MM.1S (cell line): ENCODE data around the gene SERPINA4.

Experiments
- DNase-seq: peaks from one replicate; pipeline ENCODE4 v3.0.0-alpha.2; 2015
- H2AFZ ChIP-seq: fragments of 300-600 bp; sonication (generic); 2 replicates; pipeline ENCODE4 v1.6.0; 2016; ENCODE audit warnings: antibody characterized with exemption, low read length
- H3F3A ChIP-seq: fragments of 300-600 bp; sonication (generic); 2 replicates; pipeline ENCODE4 v1.6.1; 2016; ENCODE audit warnings: mild to moderate bottlenecking, antibody characterized with exemption, low read length, moderate library complexity, mixed read lengths; ENCODE audit not compliant: insufficient read depth
- H3K27ac ChIP-seq: fragments of 300-600 bp; sonication (generic); 2 replicates; pipeline ENCODE4 v1.5.1; 2016; ENCODE audit warnings: mild to moderate bottlenecking, low read length
- H3K27me3 ChIP-seq: fragments of 300-600 bp; sonication (generic); replicated peaks from 2 replicates; pipeline ENCODE4 v1.6.0; 2016; ENCODE audit warnings: low read length; ENCODE audit not compliant: insufficient read depth
- H3K36me3 ChIP-seq: fragments of 300-600 bp; sonication (generic); replicated peaks from 2 replicates; pipeline ENCODE4 v1.6.1; 2016; ENCODE audit warnings: mild to moderate bottlenecking, low read length, mixed read lengths; ENCODE audit not compliant: insufficient read depth
- H3K4me1 ChIP-seq: fragments of 300-600 bp; sonication (generic); 2 replicates; pipeline ENCODE4 v1.6.1; 2016; ENCODE audit warnings: low read length, mixed read lengths
- H3K4me2 ChIP-seq: fragments of 300-600 bp; sonication (generic); 2 replicates; pipeline ENCODE4 v1.6.0; 2016; ENCODE audit warnings: low read depth, low read length
- H3K4me3 ChIP-seq: fragments of 300-600 bp; sonication (generic); 2 replicates; pipeline ENCODE4 v1.5.1; 2016; ENCODE audit warnings: low read length, mixed read lengths
- H3K79me2 ChIP-seq: fragments of 300-600 bp; sonication (generic); 2 replicates; pipeline ENCODE4 v1.6.1; 2016; ENCODE audit warnings: mixed run types, low read length, mixed read lengths
- H3K9ac ChIP-seq: fragments of 300-600 bp; sonication (generic); 2 replicates; pipeline ENCODE4 v1.6.1; 2016; ENCODE audit warnings: low read length, mixed read lengths
- H3K9me2 ChIP-seq: fragments of 300-600 bp; sonication (generic); replicated peaks from 2 replicates; pipeline ENCODE4 v1.6.1; 2016; ENCODE audit warnings: mild to moderate bottlenecking, low read length, mixed read lengths; ENCODE audit not compliant: insufficient read depth
- H3K9me3 ChIP-seq: fragments of 300-600 bp; sonication (generic); replicated peaks from 2 replicates; pipeline ENCODE4 v1.6.1; 2016; ENCODE audit warnings: mild to moderate bottlenecking, low read length, mixed read lengths; ENCODE audit not compliant: insufficient read depth
- H4K20me1 ChIP-seq: fragments of 300-600 bp; sonication (generic); 2 replicates; pipeline ENCODE4 v1.6.1; 2016; ENCODE audit warnings: mild to moderate bottlenecking, low read length, moderate library complexity, mixed read lengths; ENCODE audit not compliant: insufficient read depth
- EZH2 ChIP-seq: fragments of 300-600 bp; sonication (generic); optimal IDR thresholded peaks from 2 replicates; pipeline ENCODE3; 2017; ENCODE audit warnings: low read depth, mild to moderate bottlenecking, antibody characterized with exemption, low read length, mixed read lengths
- EZH2phosphoT487 ChIP-seq: fragments of 300-600 bp; sonication (generic); IDR thresholded peaks from 2 replicates; pipeline ENCODE4 v1.6.1; 2018; ENCODE audit warnings: antibody characterized with exemption, low read length
- TF ChIP-seq, protein P1 (sequence below): fragments of 300-600 bp; sonication (generic); IDR thresholded peaks from 2 replicates; pipeline ENCODE4 v1.5.1; 2016; ENCODE audit warnings: antibody characterized with exemption, low read length, mixed read lengths

SERPINA4 gene

DNA sequence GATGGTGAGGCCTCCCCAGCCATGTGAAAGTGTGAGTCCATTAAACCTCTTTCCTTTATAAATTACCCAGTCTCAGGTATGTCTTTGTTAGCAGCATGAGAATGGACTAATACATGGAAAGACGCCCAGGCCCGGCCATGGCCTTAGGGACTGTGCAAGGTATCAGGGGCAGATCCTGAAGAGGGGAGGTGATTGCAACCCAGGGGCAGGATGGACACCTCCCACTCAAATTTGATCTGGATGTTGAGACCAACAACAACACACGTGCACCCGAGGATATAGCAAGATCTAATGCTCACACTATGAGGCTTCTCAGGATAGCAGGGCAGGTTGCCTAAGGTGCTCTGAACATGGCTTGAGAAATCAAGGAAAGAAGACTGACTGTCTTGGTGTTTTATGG lies 13.5 kb upstream of the SERPINA4 start:
- Histone ChIP-seq H3K4me2 (no peak overlapping the region), H3K79me2 (no peaks in the 10 kb centered on the region), H2AFZ (no peak overlapping the region), H3K9me3 (no peaks in the 10 kb centered on the region), H3K36me3 (no peaks in the 10 kb centered on the region), H3K9ac (no peak overlapping the region), H3K9me2 (no peaks in the 10 kb centered on the region), H3K27ac (no peak overlapping the region), H3K4me3 (no peak overlapping the region), H4K20me1 (no peaks in the 10 kb centered on the region), H3K4me1 (no peaks in the 10 kb centered on the region), H3F3A (no peaks in the 10 kb centered on the region), H3K27me3 (no peaks in the 10 kb centered on the region)
- no peak for DNase-seq
- TF ChIP-seq, protein P1, sequence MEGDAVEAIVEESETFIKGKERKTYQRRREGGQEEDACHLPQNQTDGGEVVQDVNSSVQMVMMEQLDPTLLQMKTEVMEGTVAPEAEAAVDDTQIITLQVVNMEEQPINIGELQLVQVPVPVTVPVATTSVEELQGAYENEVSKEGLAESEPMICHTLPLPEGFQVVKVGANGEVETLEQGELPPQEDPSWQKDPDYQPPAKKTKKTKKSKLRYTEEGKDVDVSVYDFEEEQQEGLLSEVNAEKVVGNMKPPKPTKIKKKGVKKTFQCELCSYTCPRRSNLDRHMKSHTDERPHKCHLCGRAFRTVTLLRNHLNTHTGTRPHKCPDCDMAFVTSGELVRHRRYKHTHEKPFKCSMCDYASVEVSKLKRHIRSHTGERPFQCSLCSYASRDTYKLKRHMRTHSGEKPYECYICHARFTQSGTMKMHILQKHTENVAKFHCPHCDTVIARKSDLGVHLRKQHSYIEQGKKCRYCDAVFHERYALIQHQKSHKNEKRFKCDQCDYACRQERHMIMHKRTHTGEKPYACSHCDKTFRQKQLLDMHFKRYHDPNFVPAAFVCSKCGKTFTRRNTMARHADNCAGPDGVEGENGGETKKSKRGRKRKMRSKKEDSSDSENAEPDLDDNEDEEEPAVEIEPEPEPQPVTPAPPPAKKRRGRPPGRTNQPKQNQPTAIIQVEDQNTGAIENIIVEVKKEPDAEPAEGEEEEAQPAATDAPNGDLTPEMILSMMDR = no peak
- TF ChIP-seq EZH2 (no peak), EZH2phosphoT487 (no peak)

DNA sequence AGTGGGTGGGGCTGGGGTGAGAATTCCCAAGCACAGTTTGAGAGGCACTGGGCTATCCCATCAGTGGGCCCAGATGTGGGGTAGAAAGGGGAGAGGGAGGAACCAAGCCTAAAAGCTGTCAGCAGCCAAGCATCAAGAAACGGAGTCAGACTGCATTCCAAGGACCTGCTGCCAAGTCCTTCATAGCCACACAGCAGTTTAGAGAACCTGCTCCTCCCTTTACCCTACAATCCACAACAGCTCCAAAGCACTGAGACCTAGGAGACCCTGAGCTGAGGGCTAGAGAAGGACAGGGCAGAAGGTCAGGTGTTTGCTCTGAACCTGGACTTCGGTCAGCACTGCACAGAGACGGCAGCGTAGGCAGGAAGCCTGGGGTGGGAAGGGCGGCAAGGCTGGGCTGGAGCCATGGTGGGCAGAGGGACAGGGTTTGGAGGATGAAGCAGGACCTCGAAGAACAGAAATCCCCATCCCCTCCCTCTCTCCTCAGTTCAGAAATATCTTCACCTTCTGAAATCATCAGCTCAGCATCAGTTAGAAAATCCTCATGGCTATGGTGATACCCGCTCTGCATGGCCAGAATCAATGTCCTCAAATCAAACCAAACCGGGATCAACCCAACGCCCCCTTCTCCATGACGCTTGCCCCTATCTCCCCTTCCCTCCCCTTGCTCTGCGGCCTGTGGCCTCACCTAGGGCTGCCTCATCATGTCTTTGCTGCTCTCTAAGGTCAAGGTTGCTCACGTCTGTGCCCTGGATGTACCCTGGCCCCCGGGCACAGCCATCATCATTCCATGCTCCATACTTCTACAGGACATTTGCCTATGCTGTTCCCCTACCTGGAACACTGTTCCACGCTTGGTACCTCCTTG lies 12.9 kb upstream of the SERPINA4 start:
- no peaks in the 10 kb centered on the region for H3K79me2 ChIP-seq
- H3K4me1 ChIP-seq = no peaks in the 10 kb centered on the region
- H3K4me2 ChIP-seq = no peak overlapping the region
- no peaks in the 10 kb centered on the region for H4K20me1 ChIP-seq
- H3F3A ChIP-seq = no peaks in the 10 kb centered on the region
- TF ChIP-seq EZH2phosphoT487 (no peak), EZH2 (no peak)
- TF ChIP-seq, protein P1 = no peak
- no peak overlapping the region for H3K9ac ChIP-seq
- no peaks in the 10 kb centered on the region for H3K36me3 ChIP-seq
- no peaks in the 10 kb centered on the region for H3K9me3 ChIP-seq
- no peaks in the 10 kb centered on the region for H3K9me2 ChIP-seq
- DNase-seq = no peak
- H3K27ac ChIP-seq = no peak overlapping the region
- H3K4me3 ChIP-seq = no peak overlapping the region
- H2AFZ ChIP-seq = no peak overlapping the region
- no peaks in the 10 kb centered on the region for H3K27me3 ChIP-seq

DNA sequence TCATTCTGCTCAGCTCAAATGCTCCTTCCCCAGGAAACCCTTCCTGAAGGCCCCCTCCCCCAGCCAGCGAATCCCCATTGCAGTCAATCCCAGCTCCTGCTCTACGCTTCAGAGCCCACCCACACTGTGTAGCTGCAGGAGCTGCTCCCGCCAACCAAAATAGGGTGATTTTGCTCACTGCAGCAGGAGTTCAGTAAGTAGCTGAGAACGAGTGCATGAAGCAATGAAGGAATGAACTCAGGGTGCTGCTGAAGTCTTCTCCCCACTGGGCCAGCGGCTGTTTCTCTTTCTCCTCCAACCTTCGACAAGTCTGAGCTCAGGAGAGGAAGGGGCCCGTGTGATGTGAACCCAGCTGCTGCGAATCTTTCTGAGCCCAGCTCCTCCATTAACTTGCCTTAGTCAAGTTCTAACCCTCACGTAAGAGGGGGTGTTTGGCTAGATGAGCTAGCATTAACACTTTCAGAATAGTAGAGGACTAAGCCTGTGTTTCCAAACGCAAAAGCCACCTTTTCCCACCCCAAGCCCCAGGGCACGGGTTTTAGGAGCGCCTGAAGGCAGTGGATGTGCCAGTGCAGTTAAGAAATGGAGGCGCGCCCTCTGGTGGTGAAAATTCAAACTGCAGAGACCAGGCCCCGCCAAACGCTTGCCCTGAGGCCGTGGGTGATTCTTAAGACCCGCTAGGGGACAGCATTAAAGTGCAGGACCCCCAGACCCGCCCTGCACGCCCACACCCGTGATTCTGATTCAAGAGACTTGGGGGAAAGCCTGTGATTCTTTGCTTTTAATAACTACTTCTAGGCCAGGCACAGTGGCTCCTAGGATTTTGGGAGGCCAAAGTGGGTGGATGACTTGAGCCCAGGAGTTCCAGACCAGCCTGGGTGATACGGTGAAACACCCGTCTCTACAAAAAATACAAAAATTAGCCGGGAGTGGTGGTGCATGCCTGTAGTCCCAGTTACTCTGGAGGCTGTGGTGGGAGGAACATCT lies 11.9 kb upstream of the SERPINA4 start:
- Histone ChIP-seq H4K20me1 (no peaks in the 10 kb centered on the region), H3K4me1 (no peaks in the 10 kb centered on the region), H3K27ac (no peak overlapping the region), H3K79me2 (no peaks in the 10 kb centered on the region), H3K9me2 (no peaks in the 10 kb centered on the region), H3K9me3 (no peaks in the 10 kb centered on the region), H3K27me3 (no peaks in the 10 kb centered on the region), H3K4me3 (no peak overlapping the region), H3K36me3 (no peaks in the 10 kb centered on the region), H3F3A (no peaks in the 10 kb centered on the region), H3K4me2 (no peak overlapping the region), H3K9ac (no peak overlapping the region), H2AFZ (no peak overlapping the region)
- DNase-seq = peak; percentile 21
- TF ChIP-seq EZH2 (no peak), EZH2phosphoT487 (no peak)
- TF ChIP-seq, protein P1 = peak; percentile 71
